SK-N-SH (cell line): ENCODE data around the gene S1PR3. TPM values are rescaled to one million over a fixed set of nuclear protein-coding genes. Genes with fewer than 3 reads are reported as not detected.

ENCODE experiments used
- CTCF ChIA-PET: fragments of 300-600, 350-600 bp; formaldehyde crosslinking; extraction: SDS; loops from one replicate; lab custom pipeline; 2021; lab: Yijun Ruan, JAX
- POLR2A ChIA-PET: fragments of 350-600 bp; sonication (Branson Sonifier 250); formaldehyde crosslinking; extraction: SDS; loops from one replicate; lab custom pipeline; 2020; ENCODE audit warnings: antibody characterized with exemption, inconsistent platforms; lab: Yijun Ruan, JAX
- DNase-seq: peaks from one replicate; pipeline ENCODE4 v3.0.0; 2012
- H2AFZ ChIP-seq: fragments of 200-600 bp; sonication (generic); 2 replicates; pipeline ENCODE4 v1.8.1; 2016; ENCODE audit warnings: antibody characterized with exemption, mild to moderate bottlenecking, low read depth
- H3F3A ChIP-seq: fragments of 200-600 bp; sonication (generic); replicated peaks from 2 replicates; pipeline ENCODE3; 2016; ENCODE audit warnings: antibody characterized with exemption, mild to moderate bottlenecking; ENCODE audit not compliant: insufficient read depth
- H3K27ac ChIP-seq, 2 experiments: fragments of 200-500 bp in 1 of 2; fragments of 200-600 bp in 1 of 2; sonication (Bioruptor generic) in 1 of 2; sonication (generic), shearing (Covaris generic) in 1 of 2; 2 replicates each; pipeline versions ENCODE4 v1.5.1 to v1.6.1; 2014 to 2016; ENCODE audit warnings: low read depth in 2 of 2, inconsistent platforms in 1 of 2, low read length in 1 of 2, mild to moderate bottlenecking in 1 of 2, mixed read lengths in 1 of 2
- H3K27me3 ChIP-seq: fragments of 200-600 bp; sonication (generic), shearing (Covaris generic); 2 replicates; pipeline ENCODE4 v1.6.1; 2016; ENCODE audit warnings: mixed run types; ENCODE audit not compliant: insufficient read depth
- H3K36me3 ChIP-seq, 2 experiments: fragments of 200-500 bp in 1 of 2; fragments of 200-600 bp in 1 of 2; sonication (Bioruptor generic) in 1 of 2; sonication (generic) in 1 of 2; replicated peaks in 1 of 2; 2 replicates each; pipeline versions ENCODE3 to v1.5.1; 2014 to 2016; ENCODE audit warnings: low read length in 1 of 2, mild to moderate bottlenecking in 1 of 2; ENCODE audit not compliant: insufficient read depth in 2 of 2, control insufficient read depth in 1 of 2
- H3K4me1 ChIP-seq, 2 experiments: fragments of 200-500 bp in 1 of 2; fragments of 200-600 bp in 1 of 2; sonication (Bioruptor generic) in 1 of 2; sonication (generic), shearing (Covaris generic) in 1 of 2; 2 replicates each; pipeline versions ENCODE4 v1.5.1 to v1.6.1; 2014 to 2016; ENCODE audit warnings: low read depth in 1 of 2, low read length in 1 of 2, mixed run types in 1 of 2; ENCODE audit not compliant: insufficient read depth in 2 of 2, control insufficient read depth in 1 of 2
- H3K4me2 ChIP-seq: fragments of 200-600 bp; sonication (generic), shearing (Covaris generic); 2 replicates; pipeline ENCODE4 v1.6.1; 2017; ENCODE audit warnings: mixed run types
- H3K4me3 ChIP-seq, 2 experiments: fragments of 200-500 bp in 1 of 2; fragments of 200-600 bp in 1 of 2; sonication (Bioruptor generic) in 1 of 2; sonication (generic), shearing (Covaris generic) in 1 of 2; 2 replicates each; pipeline versions ENCODE4 v1.5.1 to v1.8.1; 2014 to 2016; ENCODE audit warnings: low read depth in 2 of 2, inconsistent platforms in 1 of 2, low read length in 1 of 2, mild to moderate bottlenecking in 1 of 2, mixed read lengths in 1 of 2, moderate library complexity in 1 of 2
- H3K79me2 ChIP-seq: fragments of 200-600 bp; sonication (generic); 2 replicates; pipeline ENCODE4 v1.8.1; 2017; ENCODE audit warnings: mild to moderate bottlenecking; ENCODE audit not compliant: insufficient read depth
- H3K9ac ChIP-seq: fragments of 200-600 bp; sonication (generic); 2 replicates; pipeline ENCODE4 v1.6.1; 2017; ENCODE audit warnings: mixed run types
- H3K9me2 ChIP-seq: fragments of 200-600 bp; sonication (generic); 2 replicates; pipeline ENCODE4 v1.6.1; 2017; ENCODE audit warnings: mixed run types
- H3K9me3 ChIP-seq: fragments of 200-600 bp; sonication (generic); 2 replicates; pipeline ENCODE4 v1.6.1; 2017; ENCODE audit warnings: mixed run types, mild to moderate bottlenecking, moderate library complexity
- H4K20me1 ChIP-seq: fragments of 200-600 bp; sonication (generic); 2 replicates; pipeline ENCODE4 v1.6.1; 2017; ENCODE audit warnings: mild to moderate bottlenecking, mixed run types; ENCODE audit not compliant: insufficient read depth
- CTCF ChIP-seq: fragments of 200-600 bp; sonication (generic); IDR thresholded peaks from 2 replicates; pipeline ENCODE4 v1.6.1; 2017; ENCODE audit warnings: antibody characterized with exemption, mild to moderate bottlenecking, moderate library complexity
- EP300 ChIP-seq, 2 experiments: IDR thresholded peaks; 2 replicates each; pipeline versions ENCODE4 v1.4.0 to v1.6.1; 2012; ENCODE audit warnings: borderline replicate concordance in 1 of 2, low read depth in 1 of 2, low read length in 1 of 2
- FOSL2 ChIP-seq: IDR thresholded peaks from 2 replicates; pipeline ENCODE4 v1.4.0; 2012; ENCODE audit warnings: low read depth, mild to moderate bottlenecking, moderate library complexity, borderline replicate concordance
- FOXJ3 ChIP-seq: sonication (generic); formaldehyde crosslinking; IDR thresholded peaks from 2 replicates; pipeline ENCODE4 v1.5.1; 2020; ENCODE audit warnings: mild to moderate bottlenecking, missing genetic modification reagents
- FOXM1 ChIP-seq: IDR thresholded peaks from 2 replicates; pipeline ENCODE4 v1.4.0; 2012; ENCODE audit warnings: low read depth, mild to moderate bottlenecking
- GATA2 ChIP-seq: sonication (generic); formaldehyde crosslinking; IDR thresholded peaks from 2 replicates; pipeline ENCODE4 v1.5.0; 2020; ENCODE audit warnings: mild to moderate bottlenecking, missing genetic modification reagents
- IRF3 ChIP-seq: fragments of 150-350 bp; IDR thresholded peaks from 2 replicates; pipeline ENCODE4 v1.6.1; 2016; ENCODE audit warnings: mild to moderate bottlenecking, low read depth, low read length
- JUND ChIP-seq: IDR thresholded peaks from 2 replicates; pipeline ENCODE4 v1.4.0; 2012
- MAX ChIP-seq: IDR thresholded peaks from 2 replicates; pipeline ENCODE4 v1.4.0; 2012; ENCODE audit warnings: low read depth
- NFIC ChIP-seq: IDR thresholded peaks from 2 replicates; pipeline ENCODE4 v1.4.0; 2012; ENCODE audit warnings: borderline replicate concordance
- POLR2AphosphoS5 ChIP-seq: IDR thresholded peaks from 2 replicates; pipeline ENCODE4 v1.6.1; 2012; ENCODE audit warnings: low read depth, low read length
- RCOR1 ChIP-seq: fragments of 150-350 bp; IDR thresholded peaks from 2 replicates; pipeline ENCODE4 v1.6.1; 2017; ENCODE audit warnings: antibody characterized with exemption, low read length
- SIN3A ChIP-seq: IDR thresholded peaks from 2 replicates; pipeline ENCODE4 v1.6.1; 2012; ENCODE audit warnings: low read depth, mild to moderate bottlenecking, low read length, moderate library complexity, borderline replicate concordance
- TAF1 ChIP-seq: IDR thresholded peaks from 2 replicates; pipeline ENCODE4 v1.6.1; 2012; ENCODE audit warnings: low read depth, mild to moderate bottlenecking, low read length, moderate library complexity, borderline replicate concordance
- USF1 ChIP-seq: IDR thresholded peaks from 2 replicates; pipeline ENCODE4 v1.4.0; 2012; ENCODE audit warnings: low read depth, borderline replicate concordance
- USF2 ChIP-seq: fragments of 150-350 bp; IDR thresholded peaks from 2 replicates; pipeline ENCODE4 v1.6.1; 2017; ENCODE audit warnings: antibody characterized with exemption, low read length, low read depth, borderline replicate concordance
- YY1 ChIP-seq: IDR thresholded peaks from 2 replicates; pipeline ENCODE4 v1.4.0; 2012; ENCODE audit warnings: low read depth, mild to moderate bottlenecking
- WGBS: methylation state at CpG from one replicate; pipeline ENCODE4 v1.1.6; 2017; ENCODE audit warnings: low lambda C conversion rate; 5-methylcytosine and 5-hydroxymethylcytosine counted together
- polyA plus RNA-seq, 3 experiments: library from polyadenylated mRNA; depleted of rRNA; stranded (reverse); fragments of >200 nt; gene quantifications; 2 replicates each; pipeline ENCODE4 v1.2.3, GENCODE V29; 2012

Gene S1PR3
- polyA plus RNA-seq, 1 of the 3 experiments (the other 2 are of a cell fraction) = 2.5 TPM

- Histone ChIP-seq H4K20me1 (no peaks in the 10 kb centered on the region), H3K4me3 (no peak overlapping the region), H2AFZ (no peak overlapping the region), H3K27me3 (no peaks in the 10 kb centered on the region; the same call in 1 of the 2 replicates), H3K36me3 (no peaks in the 10 kb centered on the region), H3K9me3 (no peaks in the 10 kb centered on the region), H3K27ac (no peak overlapping the region), H3K79me2 (no peaks in the 10 kb centered on the region), H3K9me2 (no peaks in the 10 kb centered on the region), H3F3A (no peaks in the 10 kb centered on the region), H3K4me1 (no peaks in the 10 kb centered on the region; a peak in 1 of 4 replicates), H3K9ac (no peak overlapping the region), H3K4me2 (no peak overlapping the region)
- DNase-seq = no peak
- no peak for TF ChIP-seq EP300 (IDR thresholded peaks at IDR 0.05; ENCODE audit: borderline replicate concordance in 1 of 2, low read depth in 1 of 2, low read length in 1 of 2)
- TF ChIP-seq USF2 = no peak
- no peak for TF ChIP-seq RCOR1
- no peak for TF ChIP-seq MAX
- no peak for TF ChIP-seq SIN3A
- TF ChIP-seq FOXJ3 (CRISPR knock-in tag) = no peak
- no peak for TF ChIP-seq IRF3
- no peak for TF ChIP-seq FOSL2
- TF ChIP-seq YY1 = no peak
- TF ChIP-seq JUND = no peak
- no peak for TF ChIP-seq TAF1
- ChIA-PET CTCF (no interaction called here), POLR2A (no interaction called here)
- 53% methylated on average over 8 of the region's 8 CpGs for WGBS
These were observed 21.5 kb upstream of the S1PR3 start for GRCh38 chr9:88969646-88970373.

- WGBS = 86% methylated on average over 18 of the region's 23 CpGs
- Histone ChIP-seq H3K9me3 (no peaks in the 10 kb centered on the region), H3F3A (no peaks in the 10 kb centered on the region), H3K36me3 (no peaks in the 10 kb centered on the region), H3K27ac (no peak overlapping the region), H3K4me3 (no peak overlapping the region), H3K4me1 (no peaks in the 10 kb centered on the region; a peak in 1 of 4 replicates), H2AFZ (no peak overlapping the region), H3K4me2 (no peak overlapping the region), H3K79me2 (no peaks in the 10 kb centered on the region), H4K20me1 (no peaks in the 10 kb centered on the region), H3K9me2 (no peaks in the 10 kb centered on the region), H3K9ac (no peak overlapping the region), H3K27me3 (no peaks in the 10 kb centered on the region; the same call in 1 of the 2 replicates)
- DNase-seq = no peak
- ChIA-PET CTCF (interaction anchor here (0.8 kb wide), 1 partner anchor 17 kb away, joined by 3 read pairs; no protein-coding TSS in a partner anchor), POLR2A (no interaction called here)
- no peak for TF ChIP-seq SIN3A
- TF ChIP-seq IRF3 = no peak
- no peak for TF ChIP-seq POLR2AphosphoS5
- no peak for TF ChIP-seq USF2
- no peak for TF ChIP-seq CTCF
- TF ChIP-seq USF1 = no peak
- no peak for TF ChIP-seq GATA2 (CRISPR knock-in tag)
- TF ChIP-seq NFIC = no peak
- TF ChIP-seq FOXM1 = no peak
These were observed 19.9 kb upstream of the S1PR3 start for GRCh38 chr9:88971131-88971960.
